D721Med (cell line): ENCODE measurements around the gene DPP8.
"Not testable (repeated sequence)": the region's sequence is repeated elsewhere in the genome, so short reads cannot be mapped to it uniquely, and the experiment has no call there.

Experiments
- DNase-seq: peaks from one replicate; pipeline ENCODE4 v3.0.0; 2011; ENCODE audit warnings: low spot score; ENCODE audit not compliant: insufficient read length
- FAIRE-seq: peaks from 2 replicates; lab custom pipeline; 2011; peaks lifted over from hg19 to GRCh38; lab: Jason Lieb, UNC
- CTCF ChIP-seq: IDR thresholded peaks from 2 replicates; pipeline ENCODE4 v1.5.1; 2012; ENCODE audit warnings: mild to moderate bottlenecking, control low read depth; ENCODE audit not compliant: insufficient read depth; ENCODE audit errors: missing control alignments

Gene DPP8

GRCh38 chr15:65509321-65509720, 8.2 kb downstream of the DPP8 start:
- FAIRE-seq = no peak

DNA sequence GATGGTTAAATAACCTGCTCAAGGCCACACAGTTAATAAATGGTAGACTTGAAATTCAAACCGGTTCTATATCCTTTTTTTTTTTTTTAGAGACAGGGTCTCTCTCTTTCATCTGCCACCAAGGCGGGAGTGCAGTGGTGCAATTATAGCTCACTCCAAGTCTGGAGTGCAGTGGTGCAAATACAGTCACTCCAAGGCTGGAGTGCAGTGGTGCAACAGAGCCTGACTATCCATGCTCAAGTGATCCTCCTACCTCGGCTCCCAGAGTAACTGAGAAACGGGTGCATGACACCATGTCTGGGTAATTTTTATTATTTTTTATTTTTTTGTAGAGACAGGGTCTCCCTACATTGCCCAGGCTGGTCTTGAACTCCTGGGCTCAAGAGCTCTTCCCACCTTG, 23.4 kb downstream of the DPP8 start:
- DNase-seq (no peak), FAIRE-seq (no peak)
- no peak for TF ChIP-seq CTCF

More at GRCh38 chr15:65509321-65509720, 8.2 kb downstream of the DPP8 start:
- no peak for TF ChIP-seq CTCF
- DNase-seq = no peak

DNA sequence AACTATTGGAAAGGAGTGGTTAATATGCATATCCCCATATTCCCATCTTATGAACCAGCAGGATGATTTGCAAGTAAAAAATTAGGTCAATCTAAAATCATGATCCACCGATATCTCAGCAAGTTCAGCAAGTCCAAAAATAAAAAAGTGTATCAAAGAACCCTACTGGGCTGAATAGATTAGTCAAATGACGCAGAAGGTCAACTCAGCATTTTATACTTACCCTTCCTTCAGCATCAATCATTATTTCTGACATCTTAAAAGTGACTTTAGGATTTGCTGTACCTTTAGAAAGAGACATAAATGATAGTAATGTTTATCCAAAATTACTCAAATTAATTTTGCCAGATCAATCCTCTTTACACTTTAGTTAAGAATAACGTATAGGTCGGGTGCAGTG, 32.6 kb downstream of the DPP8 start:
- no peak for FAIRE-seq
- no peak for TF ChIP-seq CTCF
- DNase-seq = no peak

GRCh38 chr15:65476903-65477302, 40.6 kb downstream of the DPP8 start:
- no peak for FAIRE-seq
- DNase-seq = no peak

DNA sequence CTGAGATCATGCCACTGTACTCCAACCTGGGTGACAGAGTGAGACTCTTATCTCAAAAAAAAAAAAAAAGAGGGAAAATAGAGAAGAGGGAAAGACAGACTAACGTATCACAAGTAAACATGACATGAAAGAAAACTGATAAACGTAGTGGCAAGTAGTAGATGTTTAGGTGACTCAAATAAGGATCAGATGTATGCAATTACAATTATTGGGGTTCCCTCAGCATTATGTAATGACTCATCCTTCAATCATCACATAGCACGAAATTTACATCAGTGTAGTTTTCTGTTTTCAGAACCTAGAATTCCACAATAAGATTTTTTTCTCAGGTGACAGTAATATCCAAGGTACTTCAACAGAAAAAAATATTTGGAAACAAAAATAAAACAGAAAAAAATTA, 46.6 kb downstream of the DPP8 start:
- no peak for FAIRE-seq
- TF ChIP-seq CTCF = no peak
- no peak for DNase-seq

More at GRCh38 chr15:65476903-65477302, 40.6 kb downstream of the DPP8 start:
- TF ChIP-seq CTCF = no peak

DNA sequence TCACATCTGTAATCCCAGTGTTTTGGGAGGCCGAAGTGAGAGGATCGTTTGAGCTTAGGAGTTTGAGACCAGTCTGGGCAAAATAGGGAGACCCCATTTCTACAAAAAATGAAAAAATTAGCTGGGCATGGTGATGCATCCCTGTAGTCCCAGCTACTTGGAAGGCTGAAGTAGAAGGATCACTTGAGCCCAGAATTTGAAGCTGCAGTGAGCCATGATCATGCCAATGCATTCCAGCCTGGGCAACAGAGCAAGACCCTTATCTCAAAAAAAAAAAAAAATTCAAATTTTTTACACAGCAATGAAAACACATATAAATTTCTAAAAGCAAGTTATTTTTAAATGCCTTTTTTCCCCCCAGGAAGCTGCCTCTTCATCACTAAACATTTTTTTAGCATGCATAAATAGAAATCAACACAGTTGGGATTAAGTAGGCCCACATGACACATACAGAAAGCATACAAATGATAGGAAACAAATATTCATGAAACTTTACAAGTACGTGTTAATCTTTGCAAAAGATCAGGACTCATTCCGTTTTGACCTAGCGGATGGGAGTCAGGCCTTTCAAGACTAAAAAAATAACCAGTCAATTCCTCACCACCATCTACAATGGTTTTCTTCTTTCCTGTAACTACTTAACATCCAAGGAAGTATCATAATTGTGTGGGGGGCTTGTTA, 49.1 kb downstream of the DPP8 start:
- no peak for FAIRE-seq
- no peak for TF ChIP-seq CTCF
- DNase-seq = no peak

DNA sequence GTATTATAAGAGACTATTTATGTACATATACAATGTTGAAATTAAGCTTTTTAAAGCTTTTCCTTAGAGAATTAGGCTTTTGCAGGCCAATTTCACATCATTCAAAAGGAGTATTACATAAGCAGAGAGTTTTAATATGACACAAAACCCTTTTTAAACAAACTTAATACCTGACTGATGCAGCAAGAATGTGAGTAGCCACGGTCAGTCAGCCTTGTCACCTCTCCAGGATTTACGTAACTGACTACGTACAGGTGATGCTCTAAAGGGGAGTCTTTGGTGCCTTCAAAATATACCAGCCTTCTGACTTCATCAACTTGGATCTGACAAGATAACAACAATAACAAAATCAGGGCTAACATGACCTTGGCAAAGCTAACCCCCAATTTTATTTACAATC, 50.6 kb downstream of the DPP8 start:
- no peak for FAIRE-seq
- no peak for DNase-seq
- TF ChIP-seq CTCF = no peak

DNA sequence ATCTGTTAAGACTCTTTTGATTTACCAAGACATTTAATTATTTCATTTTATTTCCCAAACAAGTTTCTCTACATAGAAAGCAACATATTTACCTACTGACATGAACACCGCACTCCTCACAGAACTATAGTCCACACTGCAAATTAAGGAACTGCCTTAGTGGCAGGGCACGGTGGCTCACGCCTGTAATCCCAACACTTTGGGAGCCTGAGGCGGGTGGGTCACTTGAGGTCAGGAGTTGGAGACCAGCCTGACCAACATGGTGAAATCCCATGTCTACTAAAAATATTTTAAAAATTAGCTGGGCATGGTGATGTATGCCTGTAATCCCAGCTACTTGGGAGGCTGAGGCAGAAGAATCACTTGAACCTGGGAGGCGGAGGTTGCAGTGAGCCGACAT, 54.4 kb downstream of the DPP8 start:
- not testable (repeated sequence) for FAIRE-seq, DNase-seq
